ENCODE measurements around the gene ANKRD53. TPM values are rescaled to one million over a fixed set of nuclear protein-coding genes. Genes with fewer than 3 reads are reported as not detected.

The ANKRD53 gene
- polyA plus RNA-seq, 2 of the 4 experiments (the other 2 are of a cell fraction): not detected

DNA sequence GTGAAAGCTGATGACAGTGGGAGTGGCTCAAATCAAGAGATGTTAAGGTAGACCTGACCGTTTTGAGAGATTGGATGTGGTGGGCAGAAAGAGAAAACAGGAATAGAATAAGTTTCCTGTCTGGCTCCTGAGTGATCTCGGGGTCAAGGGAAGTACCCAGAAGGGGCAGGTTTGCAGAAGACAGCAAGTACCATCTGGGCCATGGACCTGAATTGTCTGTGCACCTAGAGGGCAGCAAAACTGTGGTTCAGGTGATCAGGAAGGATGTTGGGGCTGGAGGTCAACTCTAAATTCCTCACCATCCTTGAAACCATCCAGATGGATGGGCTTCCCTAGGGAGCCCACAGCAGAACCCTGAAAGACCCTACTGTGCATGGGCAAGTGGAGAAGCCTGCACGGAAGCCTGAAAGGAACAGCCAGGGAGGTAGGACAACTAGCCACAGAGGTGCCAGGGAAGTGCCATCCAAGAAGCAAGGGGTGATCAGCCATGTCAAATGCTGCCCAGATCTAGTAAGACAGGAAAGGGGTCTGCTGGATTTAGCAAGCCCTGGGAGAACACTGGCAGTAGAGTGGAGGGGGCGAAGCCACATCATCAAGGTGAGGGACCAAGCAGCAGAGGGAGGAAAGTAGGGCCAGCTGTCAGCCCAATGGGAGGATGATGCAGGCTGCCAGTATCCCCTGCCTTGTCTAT lies 8.2 kb downstream of the ANKRD53 start:
- no peaks in the 10 kb centered on the region for H3K4me1 ChIP-seq
- ChIA-PET CTCF (interaction anchor here (0.6 to 10.9 kb wide), 9 partner anchors 16 to 684 kb away, joined by 3 to 171 read pairs (median 4); no protein-coding TSS in a partner anchor), POLR2A (no interaction called here)
- FAIRE-seq: no peak
- 91% methylated on average over 4 of the region's 4 CpGs for WGBS (ENCODE audit: missing lambda C conversion rate)
- no peaks in the 10 kb centered on the region for H3K9me3 ChIP-seq
- H3K4me3 ChIP-seq: no peak overlapping the region
- TF ChIP-seq BHLHE40 (IDR thresholded peaks at IDR 0.05; ENCODE audit: low read depth, low read length) (no peak), EP300 (IDR thresholded peaks at IDR 0.05) (no peak), POLR2A (IDR thresholded peaks at IDR 0.05; ENCODE audit: low read length) (no peak), RNF2 (IDR thresholded peaks at IDR 0.05; ENCODE audit: borderline replicate concordance, low read depth) (no peak), MAFK (IDR thresholded peaks at IDR 0.05; ENCODE audit: partially characterized antibody) (no peak), MAZ (IDR thresholded peaks at IDR 0.05; ENCODE audit: borderline replicate concordance, low read depth, low read length) (no peak), FOSB (CRISPR knock-in tag; IDR thresholded peaks at IDR 0.05) (no peak), FOXS1 (CRISPR knock-in tag; IDR thresholded peaks at IDR 0.05) (no peak), TP53 (CRISPR knock-in tag; IDR thresholded peaks at IDR 0.05) (no peak), CHD4 (IDR thresholded peaks at IDR 0.05; ENCODE audit: borderline replicate concordance) (no peak), HOXB13 (CRISPR knock-in tag; IDR thresholded peaks at IDR 0.05; ENCODE audit: low read depth) (no peak), NR3C1 (IDR thresholded peaks at IDR 0.05) (no peak)
- TF ChIP-seq, protein P1, sequence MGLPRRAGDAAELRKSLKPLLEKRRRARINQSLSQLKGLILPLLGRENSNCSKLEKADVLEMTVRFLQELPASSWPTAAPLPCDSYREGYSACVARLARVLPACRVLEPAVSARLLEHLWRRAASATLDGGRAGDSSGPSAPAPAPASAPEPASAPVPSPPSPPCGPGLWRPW (IDR thresholded peaks at IDR 0.05): no peak
- no peak overlapping the region for H3K27ac ChIP-seq
- H3K4me2 ChIP-seq: no peak overlapping the region
- no peak for ATAC-seq
- no peak for DNase-seq (ENCODE audit: low read depth in 1 of 2, low spot score in 1 of 2)

DNA sequence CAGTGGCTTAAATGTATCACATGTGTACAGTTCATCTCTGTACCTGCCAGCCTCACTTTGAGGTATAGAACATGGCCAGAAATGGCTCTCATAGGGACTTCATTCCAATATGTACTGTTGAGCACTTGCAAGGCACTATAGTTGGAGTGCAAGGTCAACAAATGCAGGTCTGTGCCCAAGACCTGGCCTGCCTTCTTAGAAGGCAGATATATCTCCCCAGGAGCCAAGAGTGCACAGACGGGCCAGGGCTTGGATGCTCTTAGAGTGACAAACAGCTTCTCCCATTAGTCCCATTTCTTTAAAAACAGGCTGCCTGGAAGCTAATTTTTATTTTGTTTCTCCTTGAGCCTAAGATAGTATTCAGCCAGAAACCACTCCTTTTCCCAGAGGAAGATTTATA lies 9.0 kb downstream of the ANKRD53 start:
- H3K4me3 ChIP-seq: no peak overlapping the region
- no peak overlapping the region for H3K4me2 ChIP-seq
- WGBS (ENCODE audit: missing lambda C conversion rate): 88% methylated on average over 1 of the region's 1 CpG
- DNase-seq (ENCODE audit: low read depth in 1 of 2, low spot score in 1 of 2) (no peak), ATAC-seq (no peak), FAIRE-seq (no peak)
- H3K9me3 ChIP-seq: no peaks in the 10 kb centered on the region
- ChIA-PET CTCF (interaction anchor here (1.0 to 5.0 kb wide), 5 partner anchors 10 to 116 kb away, joined by 3 to 37 read pairs (median 5); no protein-coding TSS in a partner anchor), POLR2A (no interaction called here)
- no peaks in the 10 kb centered on the region for H3K4me1 ChIP-seq
- no peak for TF ChIP-seq NPAS2 (CRISPR knock-in tag; IDR thresholded peaks at IDR 0.05; ENCODE audit: borderline replicate concordance)
- no peak for TF ChIP-seq POLR2A (IDR thresholded peaks at IDR 0.05; ENCODE audit: low read length)
- TF ChIP-seq EHMT2 (IDR thresholded peaks at IDR 0.05; ENCODE audit: low read depth): no peak
- TF ChIP-seq, protein P1 (IDR thresholded peaks at IDR 0.05): no peak
- no peak for TF ChIP-seq MAZ (IDR thresholded peaks at IDR 0.05; ENCODE audit: borderline replicate concordance, low read depth, low read length)
- no peak for TF ChIP-seq GATA3 (IDR thresholded peaks at IDR 0.05; ENCODE audit: borderline replicate concordance)
- H3K27ac ChIP-seq: no peak overlapping the region

DNA sequence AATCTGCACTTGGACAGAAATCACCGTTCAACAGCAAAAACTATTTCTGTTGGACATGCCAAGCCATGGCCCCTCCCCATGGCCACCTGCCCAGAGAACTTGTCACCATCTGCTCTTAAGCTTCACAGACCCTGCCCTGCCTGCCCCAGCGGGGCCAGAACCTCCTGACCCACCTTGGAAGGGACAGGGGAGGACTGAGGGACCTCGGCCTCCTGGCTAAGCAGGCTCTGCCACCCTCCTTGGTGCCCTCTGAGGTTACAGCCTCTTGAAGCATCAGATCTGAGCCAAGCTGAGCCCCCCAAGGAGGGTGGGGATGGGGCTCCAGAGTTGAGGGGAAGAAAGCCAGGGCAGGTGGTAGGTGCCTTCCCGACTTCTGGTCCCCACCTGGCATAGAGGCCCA lies 9.7 kb downstream of the ANKRD53 start:
- no peak for ATAC-seq
- no peaks in the 10 kb centered on the region for H3K9me3 ChIP-seq
- H3K4me1 ChIP-seq: peaks cover 5% of the 10 kb centered on the region; the same call in 2 of the 3 replicates
- 64% methylated on average over 3 of the region's 4 CpGs for WGBS (ENCODE audit: missing lambda C conversion rate)
- H3K4me2 ChIP-seq: no peak overlapping the region
- no peak for FAIRE-seq
- DNase-seq (ENCODE audit: low read depth in 1 of 2, low spot score in 1 of 2): no peak
- no peak overlapping the region for H3K4me3 ChIP-seq
- no peak for TF ChIP-seq HOXA7 (CRISPR knock-in tag; IDR thresholded peaks at IDR 0.05)
- no peak for TF ChIP-seq RAD21 (conservative IDR thresholded peaks at IDR 0.05 in 1 of 2, IDR thresholded peaks at IDR 0.05 in 1 of 2)
- TF ChIP-seq CHD4 (IDR thresholded peaks at IDR 0.05; ENCODE audit: borderline replicate concordance): no peak
- TF ChIP-seq ZC3H11A (IDR thresholded peaks at IDR 0.05): no peak
- TF ChIP-seq BHLHE40 (IDR thresholded peaks at IDR 0.05; ENCODE audit: low read depth, low read length): no peak
- TF ChIP-seq, protein P2, sequence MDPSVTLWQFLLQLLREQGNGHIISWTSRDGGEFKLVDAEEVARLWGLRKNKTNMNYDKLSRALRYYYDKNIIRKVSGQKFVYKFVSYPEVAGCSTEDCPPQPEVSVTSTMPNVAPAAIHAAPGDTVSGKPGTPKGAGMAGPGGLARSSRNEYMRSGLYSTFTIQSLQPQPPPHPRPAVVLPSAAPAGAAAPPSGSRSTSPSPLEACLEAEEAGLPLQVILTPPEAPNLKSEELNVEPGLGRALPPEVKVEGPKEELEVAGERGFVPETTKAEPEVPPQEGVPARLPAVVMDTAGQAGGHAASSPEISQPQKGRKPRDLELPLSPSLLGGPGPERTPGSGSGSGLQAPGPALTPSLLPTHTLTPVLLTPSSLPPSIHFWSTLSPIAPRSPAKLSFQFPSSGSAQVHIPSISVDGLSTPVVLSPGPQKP (IDR thresholded peaks at IDR 0.05; ENCODE audit: low read depth, low read length): no peak
- no peak for TF ChIP-seq RARB (CRISPR knock-in tag; IDR thresholded peaks at IDR 0.05)
- ChIA-PET CTCF (interaction anchor here (0.7 to 1.6 kb wide), 4 partner anchors 11 to 117 kb away, joined by 3 to 6 read pairs (median 4); no protein-coding TSS in a partner anchor), POLR2A (no interaction called here)
- H3K27ac ChIP-seq: no peak overlapping the region
